SK-N-SH treated with all-trans-retinoic acid at 6 μM for 48 hours (cell line): ENCODE measurements around the gene CENPE.

Experiments
- ATAC-seq: fragments of 200-7000 bp; cut with Tn5 transposase; 3 replicates; pipeline ENCODE4 v1.9.1; 2020; ENCODE audit warnings: mild to moderate bottlenecking, moderate library complexity
- ARNTL ChIP-seq: fragments of 450-650 bp; formaldehyde crosslinking; IDR thresholded peaks from 2 replicates; pipeline ENCODE4 v1.5.0; 2020; ENCODE audit warnings: low read depth, mild to moderate bottlenecking, moderate library complexity, borderline replicate concordance
- BACH2 ChIP-seq: fragments of 250-450 bp; sonication (Bioruptor Pico); IDR thresholded peaks from 2 replicates; pipeline ENCODE4 v1.9.0; 2021; ENCODE audit warnings: mild to moderate bottlenecking, borderline replicate concordance
- CREB5 ChIP-seq: fragments of 250-450 bp; sonication (Bioruptor Pico); IDR thresholded peaks from 2 replicates; pipeline ENCODE4 v1.5.1; 2020; ENCODE audit warnings: low read depth, mild to moderate bottlenecking, moderate library complexity
- CSDC2 ChIP-seq: fragments of 250-450 bp; sonication (Bioruptor Pico); IDR thresholded peaks from 2 replicates; pipeline ENCODE4 v1.5.0; 2020; ENCODE audit warnings: mild to moderate bottlenecking, moderate library complexity
- ESRRG ChIP-seq: fragments of 250-450 bp; sonication (Bioruptor Pico); IDR thresholded peaks from 2 replicates; pipeline ENCODE4 v1.6.1; 2021; ENCODE audit warnings: mild to moderate bottlenecking
- GLIS3 ChIP-seq: fragments of 250-450 bp; sonication (Bioruptor Pico); IDR thresholded peaks from 2 replicates; pipeline ENCODE4 v1.5.0; 2020; ENCODE audit warnings: mild to moderate bottlenecking, moderate library complexity
- OSR1 ChIP-seq: fragments of 250-450 bp; sonication (Bioruptor Pico); IDR thresholded peaks from 2 replicates; pipeline ENCODE4 v1.8.0; 2022; ENCODE audit warnings: moderate library complexity, mild to moderate bottlenecking, inconsistent platforms
- PATZ1 ChIP-seq: fragments of 250-450 bp; sonication (Bioruptor Pico); IDR thresholded peaks from 2 replicates; pipeline ENCODE4 v1.8.0; 2020; ENCODE audit warnings: mild to moderate bottlenecking, moderate library complexity, borderline replicate concordance
- POU6F1 ChIP-seq: fragments of 250-450 bp; sonication (Bioruptor Pico); IDR thresholded peaks from 2 replicates; pipeline ENCODE4 v1.8.0; 2021; ENCODE audit warnings: low read depth, mild to moderate bottlenecking, moderate library complexity, borderline replicate concordance
- PPARA ChIP-seq: fragments of 250-450 bp; sonication (Bioruptor Pico); IDR thresholded peaks from 2 replicates; pipeline ENCODE4 v1.5.0; 2020; ENCODE audit warnings: mild to moderate bottlenecking, borderline replicate concordance
- RARB ChIP-seq: fragments of 250-450 bp; sonication (Bioruptor Pico); IDR thresholded peaks from 2 replicates; pipeline ENCODE4 v1.8.0; 2021; ENCODE audit warnings: mild to moderate bottlenecking, moderate library complexity
- SNAI2 ChIP-seq: fragments of 250-450 bp; sonication (Bioruptor Pico); IDR thresholded peaks from 2 replicates; pipeline ENCODE4 v1.5.0; 2020; ENCODE audit warnings: mild to moderate bottlenecking, moderate library complexity
- TOX ChIP-seq: fragments of 250-450 bp; sonication (Bioruptor Pico); IDR thresholded peaks from 2 replicates; pipeline ENCODE4 v1.8.0; 2021; ENCODE audit warnings: mild to moderate bottlenecking, moderate library complexity, borderline replicate concordance
- TSHZ2 ChIP-seq: fragments of 250-450 bp; sonication (Bioruptor Pico); IDR thresholded peaks from 2 replicates; pipeline ENCODE4 v1.5.0; 2020; ENCODE audit warnings: mild to moderate bottlenecking, moderate library complexity
- ZC3H10 ChIP-seq: fragments of 250-450 bp; sonication (Bioruptor Pico); IDR thresholded peaks from 2 replicates; pipeline ENCODE4 v1.5.1; 2021; ENCODE audit warnings: mild to moderate bottlenecking, moderate library complexity
- ZFP3 ChIP-seq: fragments of 250-450 bp; sonication (Bioruptor Pico); IDR thresholded peaks from 2 replicates; pipeline ENCODE4 v1.5.0; 2020; ENCODE audit warnings: mild to moderate bottlenecking, moderate library complexity
- ZFP30 ChIP-seq: fragments of 450-650 bp; formaldehyde crosslinking; IDR thresholded peaks from 2 replicates; pipeline ENCODE4 v1.5.0; 2022; ENCODE audit warnings: mild to moderate bottlenecking, moderate library complexity
- ZNF565 ChIP-seq: fragments of 450-650 bp; formaldehyde crosslinking; conservative IDR thresholded peaks from 2 replicates; pipeline ENCODE4 v1.5.0; 2020; ENCODE audit warnings: low read depth, mild to moderate bottlenecking, moderate library complexity
- ZNF70 ChIP-seq: fragments of 450-650 bp; formaldehyde crosslinking; IDR thresholded peaks from 2 replicates; pipeline ENCODE4 v1.5.0; 2020; ENCODE audit warnings: mild to moderate bottlenecking, moderate library complexity
- ZNF8 ChIP-seq: fragments of 450-650 bp; formaldehyde crosslinking; IDR thresholded peaks from 2 replicates; pipeline ENCODE4 v1.5.0; 2020; ENCODE audit warnings: mild to moderate bottlenecking, moderate library complexity

The CENPE gene

GRCh38 chr4:103108542-103108941 lies 89.6 kb downstream of the CENPE start (continued):
- TF ChIP-seq CREB5 (CRISPR knock-in tag) (no peak), RARB (CRISPR knock-in tag) (no peak), BACH2 (no peak), ARNTL (CRISPR knock-in tag) (no peak), POU6F1 (no peak), ZNF8 (CRISPR knock-in tag) (no peak)

- ATAC-seq = no peak
- TF ChIP-seq TOX = no peak
- no peak for TF ChIP-seq CREB5 (CRISPR knock-in tag)
- TF ChIP-seq BACH2 = no peak
- TF ChIP-seq PATZ1 (CRISPR knock-in tag) = no peak
- TF ChIP-seq ESRRG (CRISPR knock-in tag) = no peak
- TF ChIP-seq TSHZ2 = no peak
- no peak for TF ChIP-seq ZFP3 (CRISPR knock-in tag)
- no peak for TF ChIP-seq ZNF565 (CRISPR knock-in tag)
- no peak for TF ChIP-seq ZNF70 (CRISPR knock-in tag)
- TF ChIP-seq ZC3H10 = no peak
- no peak for TF ChIP-seq CSDC2 (CRISPR knock-in tag)
- no peak for TF ChIP-seq ZNF8 (CRISPR knock-in tag)
- TF ChIP-seq ARNTL (CRISPR knock-in tag) = no peak
- no peak for TF ChIP-seq OSR1
- TF ChIP-seq PPARA (CRISPR knock-in tag) = no peak
- no peak for TF ChIP-seq RARB (CRISPR knock-in tag)
- no peak for TF ChIP-seq GLIS3 (CRISPR knock-in tag)
- TF ChIP-seq SNAI2 = no peak
- TF ChIP-seq ZFP30 (CRISPR knock-in tag) = no peak
These were observed 92.4 kb downstream of the CENPE start for GRCh38 chr4:103105558-103106356.

- TF ChIP-seq POU6F1 = no peak
- TF ChIP-seq OSR1 = no peak
- TF ChIP-seq ARNTL (CRISPR knock-in tag) = no peak
- TF ChIP-seq, all 23 proteins: peak for 0
- no peak for ATAC-seq
These were observed 93.3 kb downstream of the CENPE start for GRCh38 chr4:103104886-103105285.
